SK-N-DZ (cell line): ENCODE results near the gene ADH1C.

Experiments used
- DNase-seq: peaks from one replicate; pipeline ENCODE4 v3.0.0-alpha.2; 2015; ENCODE audit warnings: low spot score

The ADH1C gene

DNA sequence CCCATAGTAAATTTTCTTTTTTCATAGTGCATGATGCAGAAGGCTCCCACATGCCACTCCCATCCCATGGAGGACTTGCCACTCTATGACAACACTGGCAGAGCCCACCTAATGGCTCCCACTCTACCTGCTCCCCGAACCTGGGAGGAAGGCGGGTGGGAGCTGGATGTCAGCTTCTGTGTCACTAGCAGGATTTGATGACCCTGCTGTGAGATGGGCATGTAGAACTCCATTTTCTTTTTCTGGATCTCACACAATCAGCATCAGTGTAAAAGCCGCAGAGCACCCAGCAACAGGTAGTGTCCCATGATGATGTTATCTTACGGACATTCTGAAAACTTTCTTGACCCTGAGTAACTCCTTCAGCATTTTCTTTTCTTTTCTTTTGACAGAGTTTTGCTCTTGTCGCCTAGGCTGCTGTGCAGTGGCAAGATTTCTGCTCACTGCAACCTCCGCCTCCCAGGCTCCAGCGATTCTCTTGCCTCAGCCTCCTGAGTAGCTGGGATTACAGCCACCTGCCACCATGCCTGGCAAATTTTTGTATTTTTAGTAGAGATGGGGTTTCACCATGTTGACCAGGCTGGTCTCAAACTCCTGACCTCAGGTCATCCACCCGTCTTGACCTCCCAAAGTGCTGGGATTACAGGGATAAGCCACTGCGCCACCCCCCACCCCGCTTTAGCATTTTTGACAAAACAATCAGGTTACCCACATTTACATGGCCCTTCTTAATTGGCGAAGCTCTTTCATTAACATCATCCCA, 46.7 kb downstream of the ADH1C start:
- DNase-seq, result no peak

DNA sequence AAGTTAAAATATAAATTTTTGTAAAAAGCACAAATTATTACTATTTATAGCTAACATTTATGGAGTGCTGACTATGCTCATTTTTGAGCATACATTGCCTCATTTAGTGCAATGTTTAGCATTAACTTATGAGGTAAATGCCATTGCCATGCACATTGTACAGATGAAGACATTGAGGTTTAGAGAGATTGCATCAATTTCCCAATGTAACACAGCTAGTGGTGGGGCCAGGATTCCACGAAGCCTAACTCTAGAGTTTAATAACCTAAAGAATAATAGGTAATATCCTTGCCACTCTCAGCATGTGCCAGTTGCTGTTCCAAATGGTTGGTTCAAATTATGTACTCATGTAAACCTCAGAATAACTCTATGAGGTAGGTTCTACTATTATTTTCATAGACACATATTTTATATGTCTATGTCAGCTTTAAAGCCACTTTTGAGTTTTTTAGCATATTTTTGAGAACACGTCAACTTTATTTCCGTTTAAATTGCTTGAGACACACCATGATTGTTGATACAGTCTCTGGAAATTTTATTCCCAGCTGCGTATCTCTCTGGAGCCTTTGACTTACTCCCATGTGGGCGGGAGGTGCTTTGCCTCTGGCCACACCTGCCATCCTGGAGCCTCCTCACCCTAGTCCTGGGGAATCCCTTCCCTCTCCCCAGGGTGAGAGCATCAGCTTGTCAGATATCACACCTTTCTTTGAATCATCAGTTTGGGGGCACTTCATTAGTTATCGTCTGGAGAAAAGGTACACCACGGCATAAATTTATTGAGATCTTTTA, 51.0 kb downstream of the ADH1C start:
- DNase-seq, result no peak

GRCh38 chr4:99300934-99301333, 51.6 kb downstream of the ADH1C start:
- no peak for DNase-seq

DNA sequence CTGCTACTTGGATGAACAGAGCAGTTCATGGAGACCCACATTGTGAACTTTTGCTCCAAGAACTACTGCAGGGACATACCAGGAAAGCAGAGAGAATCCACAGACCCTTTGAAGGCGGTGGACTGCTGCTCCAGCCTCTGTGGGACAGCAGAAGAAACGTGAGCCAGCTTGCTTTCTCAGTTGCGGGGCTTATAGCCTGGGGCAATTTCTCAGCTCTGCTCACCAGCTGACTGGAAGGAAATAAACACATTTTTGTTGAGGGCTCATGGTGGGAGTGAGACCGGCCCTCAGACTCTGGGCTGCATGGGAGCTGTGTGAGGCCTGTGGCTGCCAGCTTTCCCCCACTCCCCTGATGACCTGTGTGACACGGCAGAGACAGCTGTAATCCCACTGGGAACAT, 59.2 kb downstream of the ADH1C start:
- no peak for DNase-seq

- DNase-seq, result no peak
Measured at GRCh38 chr4:99290848-99291786, 61.4 kb downstream of the ADH1C start, which contains the start of gene ADH1A. ADH1A (minus strand) TSS chr4:99290985; CDS start chr4:99290914, 71 bp downstream.
